ENCODE data around the gene TMEM131. TPM values are rescaled to one million over a fixed set of nuclear protein-coding genes. Genes with fewer than 3 reads are reported as not detected.

The TMEM131 gene
- polyA plus RNA-seq, 3 donors: 7.0 to 23.6 (median 8.2) TPM

DNA sequence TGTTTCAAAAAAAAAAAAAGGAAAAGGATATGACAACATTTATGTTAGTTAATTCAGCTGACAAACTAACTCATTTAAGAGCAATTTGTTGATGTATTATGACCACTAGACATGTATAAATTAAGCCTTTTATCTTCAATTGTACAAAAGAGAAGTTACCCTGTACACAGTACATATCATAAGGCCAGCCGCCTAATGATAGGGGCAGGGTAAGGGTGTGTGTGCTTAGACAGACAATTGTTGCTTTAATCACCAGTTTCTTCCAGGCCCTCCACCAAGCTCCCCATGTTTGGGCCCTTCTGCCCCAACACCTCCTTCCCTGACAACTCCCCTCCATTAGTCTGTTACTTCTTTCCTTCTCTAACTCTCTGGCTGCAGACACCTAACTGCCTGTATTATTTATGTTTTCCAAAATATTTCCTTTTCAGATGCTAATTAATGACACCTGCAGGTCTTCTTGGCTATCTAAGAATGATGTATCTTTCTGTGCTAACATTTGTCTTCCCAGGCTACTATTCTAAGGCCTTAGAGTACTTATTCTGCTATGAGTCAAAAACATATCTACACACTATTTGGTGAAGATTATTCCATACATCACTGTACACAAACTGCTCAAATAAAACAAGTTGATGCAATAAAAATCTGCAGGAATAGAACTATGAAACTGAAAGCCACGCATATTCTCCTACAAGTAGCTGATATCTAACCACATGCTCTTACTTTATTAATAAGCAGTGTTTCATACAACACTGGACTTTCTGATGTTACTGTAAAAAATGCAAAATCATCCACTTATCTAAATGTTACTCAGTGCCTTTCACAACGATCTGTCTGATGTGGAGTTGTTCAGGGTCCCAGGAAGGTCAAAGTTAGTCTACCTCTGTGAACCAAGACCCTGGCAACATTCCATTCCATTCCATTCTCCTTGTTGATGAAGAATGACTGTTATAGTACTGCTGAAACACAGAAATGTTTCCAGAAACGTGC is 26.4 kb downstream of the TMEM131 start:
- H3K9me3 Mint-ChIP-seq: peaks cover 4 to 8% (median 6%) of the 10 kb centered on the region in 7 donors
- H3K27ac ChIP-seq (ENCODE audit: low read depth in 1 of 2, low read length in 2 of 2): peak overlapping the region in 1 of 2 donors; percentile 39
- peaks cover 4 to 10% of the 10 kb centered on the region in 2 donors for H3K36me3 Mint-ChIP-seq
- peaks cover 99% of the 10 kb centered on the region for H3K79me2 ChIP-seq (ENCODE audit: insufficient read depth, low read length)
- H3K4me1 Mint-ChIP-seq: peaks cover 55% of the 10 kb centered on the region
- no peak overlapping the region for H3K4me3 Mint-ChIP-seq
- H4K20me1 ChIP-seq (ENCODE audit: insufficient read depth, low read length): peaks cover 99% of the 10 kb centered on the region
- TF ChIP-seq, protein P1, sequence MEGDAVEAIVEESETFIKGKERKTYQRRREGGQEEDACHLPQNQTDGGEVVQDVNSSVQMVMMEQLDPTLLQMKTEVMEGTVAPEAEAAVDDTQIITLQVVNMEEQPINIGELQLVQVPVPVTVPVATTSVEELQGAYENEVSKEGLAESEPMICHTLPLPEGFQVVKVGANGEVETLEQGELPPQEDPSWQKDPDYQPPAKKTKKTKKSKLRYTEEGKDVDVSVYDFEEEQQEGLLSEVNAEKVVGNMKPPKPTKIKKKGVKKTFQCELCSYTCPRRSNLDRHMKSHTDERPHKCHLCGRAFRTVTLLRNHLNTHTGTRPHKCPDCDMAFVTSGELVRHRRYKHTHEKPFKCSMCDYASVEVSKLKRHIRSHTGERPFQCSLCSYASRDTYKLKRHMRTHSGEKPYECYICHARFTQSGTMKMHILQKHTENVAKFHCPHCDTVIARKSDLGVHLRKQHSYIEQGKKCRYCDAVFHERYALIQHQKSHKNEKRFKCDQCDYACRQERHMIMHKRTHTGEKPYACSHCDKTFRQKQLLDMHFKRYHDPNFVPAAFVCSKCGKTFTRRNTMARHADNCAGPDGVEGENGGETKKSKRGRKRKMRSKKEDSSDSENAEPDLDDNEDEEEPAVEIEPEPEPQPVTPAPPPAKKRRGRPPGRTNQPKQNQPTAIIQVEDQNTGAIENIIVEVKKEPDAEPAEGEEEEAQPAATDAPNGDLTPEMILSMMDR (IDR thresholded peaks at IDR 0.05): no peak
- H3K4me1 ChIP-seq (ENCODE audit: control insufficient read depth in 1 of 2, insufficient read depth in 2 of 2, low read length in 2 of 2): peaks cover 8 to 15% of the 10 kb centered on the region in 2 donors
- no peaks in the 10 kb centered on the region for H3K36me3 ChIP-seq (replicated peaks in 1 of 2; ENCODE audit: control insufficient read depth in 1 of 2, insufficient read depth in 2 of 2, low read length in 2 of 2)
- no peak overlapping the region for H3K4me3 ChIP-seq (replicated peaks in 1 of 3; ENCODE audit: low read depth in 2 of 3, low read length in 3 of 3)
- H2AFZ ChIP-seq (ENCODE audit: insufficient read depth, low read depth, low read length, poor library complexity, severe bottlenecking): no peak overlapping the region
- intact Hi-C loops (cut with micrococcal nuclease): no loop called here
- H3K4me2 ChIP-seq (replicated peaks; ENCODE audit: extremely low read depth, low read length, poor library complexity, severe bottlenecking): no peak overlapping the region
- peaks cover 0 to 4% of the 10 kb centered on the region in 2 donors for H3K9me3 ChIP-seq (replicated peaks in 1 of 2; ENCODE audit: control insufficient read depth in 1 of 2, insufficient read depth in 1 of 2, low read length in 2 of 2)
- peaks cover 0 to 1% (median 1%) of the 10 kb centered on the region in 3 donors for H3K27me3 Mint-ChIP-seq (ENCODE audit: low read depth in 3 of 3)
- H3K27me3 ChIP-seq (ENCODE audit: control insufficient read depth in 2 of 2, insufficient read depth in 2 of 2, low read length in 2 of 2): no peaks in the 10 kb centered on the region
- DNase-seq: no peak
- WGBS (ENCODE audit: insufficient coverage): 100% methylated on average over 1 of the region's 4 CpGs
- H3K9ac ChIP-seq (ENCODE audit: insufficient read depth, low read length, poor library complexity, severe bottlenecking): no peak overlapping the region
- peak overlapping the region in 5 of 7 donors; percentile 1 to 66 (median 10) for H3K27ac Mint-ChIP-seq

DNA sequence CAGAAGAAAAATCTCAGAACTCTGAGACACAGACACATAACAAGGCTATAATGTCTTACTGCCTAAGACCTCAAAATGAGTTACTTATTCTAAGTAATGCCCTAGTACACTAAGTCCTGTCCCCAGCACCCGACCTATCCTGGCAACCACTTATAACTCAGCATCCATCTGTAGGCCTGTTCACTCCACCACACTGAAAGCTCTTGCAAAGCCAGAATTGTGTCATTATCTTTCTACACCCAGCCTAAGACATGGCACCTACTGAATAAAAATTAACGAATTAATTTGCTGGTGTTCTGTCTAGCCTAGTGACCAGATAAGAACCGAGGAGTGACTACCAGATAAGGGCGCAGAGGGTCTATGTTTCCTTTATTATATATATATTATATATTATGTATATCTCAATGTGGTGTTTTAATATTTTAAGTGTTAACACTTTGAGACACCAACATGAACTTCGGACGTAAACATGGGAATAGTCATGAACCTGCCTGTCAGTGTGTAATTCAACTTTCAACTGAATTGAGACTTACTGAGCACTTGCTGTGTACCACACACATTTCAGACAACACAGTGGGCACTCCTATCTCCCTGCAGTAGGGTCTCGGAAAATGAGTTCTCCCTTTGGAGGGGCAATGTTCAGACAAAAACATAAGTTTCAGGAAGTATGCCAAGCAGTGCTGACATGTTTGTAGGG is 27.7 kb downstream of the TMEM131 start:
- no peak overlapping the region for H3K9ac ChIP-seq (ENCODE audit: insufficient read depth, low read length, poor library complexity, severe bottlenecking)
- peaks cover 8 to 20% of the 10 kb centered on the region in 2 donors for H3K4me1 ChIP-seq (ENCODE audit: control insufficient read depth in 1 of 2, insufficient read depth in 2 of 2, low read length in 2 of 2)
- H3K4me3 ChIP-seq (replicated peaks in 1 of 3; ENCODE audit: low read depth in 2 of 3, low read length in 3 of 3): no peak overlapping the region
- Mint-ChIP-seq H3K27me3 (ENCODE audit: low read depth in 3 of 3) (peaks cover 0 to 1% (median 0%) of the 10 kb centered on the region in 3 donors), H3K4me1 (peaks cover 60% of the 10 kb centered on the region), H3K4me3 (no peak overlapping the region), H3K9me3 (peaks cover 0 to 3% (median 0%) of the 10 kb centered on the region in 7 donors), H3K27ac (peak overlapping the region in 2 of 7 donors; percentile 25 to 52), H3K36me3 (peaks cover 0 to 3% of the 10 kb centered on the region in 2 donors)
- no peak overlapping the region for H3K27ac ChIP-seq (ENCODE audit: low read depth in 1 of 2, low read length in 2 of 2)
- no peak overlapping the region for H2AFZ ChIP-seq (ENCODE audit: insufficient read depth, low read depth, low read length, poor library complexity, severe bottlenecking)
- no peaks in the 10 kb centered on the region for H3K36me3 ChIP-seq (replicated peaks in 1 of 2; ENCODE audit: control insufficient read depth in 1 of 2, insufficient read depth in 2 of 2, low read length in 2 of 2)
- no peaks in the 10 kb centered on the region for H3K27me3 ChIP-seq (ENCODE audit: control insufficient read depth in 2 of 2, insufficient read depth in 2 of 2, low read length in 2 of 2)
- H3K4me2 ChIP-seq (replicated peaks; ENCODE audit: extremely low read depth, low read length, poor library complexity, severe bottlenecking): no peak overlapping the region
- no peak for DNase-seq
- H3K9me3 ChIP-seq (replicated peaks in 1 of 2; ENCODE audit: control insufficient read depth in 1 of 2, insufficient read depth in 1 of 2, low read length in 2 of 2): peaks cover 0 to 4% of the 10 kb centered on the region in 2 donors
- H4K20me1 ChIP-seq (ENCODE audit: insufficient read depth, low read length): peaks cover 99% of the 10 kb centered on the region
- WGBS (ENCODE audit: insufficient coverage): 100% methylated on average over 3 of the region's 7 CpGs
- intact Hi-C loops (cut with micrococcal nuclease): no loop called here
- H3K79me2 ChIP-seq (ENCODE audit: insufficient read depth, low read length): peaks cover 99% of the 10 kb centered on the region
- TF ChIP-seq, protein P1 (IDR thresholded peaks at IDR 0.05): no peak
